HTR-8/SVneo (cell line): ENCODE measurements around the gene AP2B1.
A peak's percentile ranks its signal among the peaks of the same experiment; 100 is the strongest.
"Not testable (repeated sequence)": the region's sequence is repeated elsewhere in the genome, so short reads cannot be mapped to it uniquely, and the experiment has no call there.

Experiments used
- DNase-seq: peaks from one replicate; pipeline ENCODE4 v3.0.0; 2011; ENCODE audit warnings: low spot score, mixed read lengths; ENCODE audit not compliant: insufficient read length
- FAIRE-seq: peaks from 2 replicates; lab custom pipeline; 2011; peaks lifted over from hg19 to GRCh38; lab: Jason Lieb, UNC

AP2B1 gene

DNA sequence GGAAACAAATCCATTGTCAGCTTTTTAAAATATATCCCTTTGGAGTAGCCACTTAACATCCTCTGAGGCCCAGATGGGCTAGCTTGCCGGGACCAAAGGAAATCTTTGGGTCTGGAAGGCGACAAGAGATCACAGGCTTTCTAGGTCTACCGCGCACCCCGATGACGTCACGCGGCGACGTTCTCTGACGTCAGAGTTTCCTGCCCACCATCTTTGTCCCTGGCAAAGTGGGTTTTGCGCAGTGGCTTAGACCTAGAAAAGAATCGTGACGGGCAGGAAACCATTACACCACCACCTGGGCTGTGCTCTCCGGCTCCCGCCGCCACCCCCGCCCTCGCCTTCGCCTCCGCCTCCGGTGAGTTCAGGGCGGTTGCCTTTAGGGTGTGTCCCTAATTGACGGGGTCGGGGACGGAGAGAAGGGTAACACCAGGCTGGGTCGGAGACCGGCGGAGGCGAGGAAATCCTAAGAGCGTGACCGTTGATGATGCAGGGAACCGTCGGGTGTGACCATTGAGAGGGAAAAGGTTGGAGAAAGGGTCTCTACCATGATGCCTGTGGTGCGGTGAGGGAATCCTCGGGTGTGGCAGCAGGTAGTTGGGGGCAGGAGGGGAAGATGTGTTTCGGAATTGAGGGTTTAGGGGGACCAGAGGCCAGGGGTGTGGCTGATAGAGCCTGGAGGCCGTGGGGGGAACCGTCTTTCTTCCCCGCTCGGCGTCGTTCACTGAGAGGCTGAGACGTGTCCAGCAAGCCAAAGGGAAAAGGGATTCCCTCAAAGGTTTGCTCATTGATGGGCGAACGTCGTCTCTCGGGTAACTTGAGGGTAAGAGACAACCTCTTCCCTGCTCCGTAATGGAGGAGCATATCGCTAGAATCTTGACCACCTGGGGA is at the start of gene AP2B1:
TSS of gene AP2B1 (plus strand) at position 249 of the 888 bp plus-strand sequence. CDS start 6,709 bp downstream, outside the sequence.
- FAIRE-seq (peak; percentile 92), DNase-seq (peak; percentile 92)

DNA sequence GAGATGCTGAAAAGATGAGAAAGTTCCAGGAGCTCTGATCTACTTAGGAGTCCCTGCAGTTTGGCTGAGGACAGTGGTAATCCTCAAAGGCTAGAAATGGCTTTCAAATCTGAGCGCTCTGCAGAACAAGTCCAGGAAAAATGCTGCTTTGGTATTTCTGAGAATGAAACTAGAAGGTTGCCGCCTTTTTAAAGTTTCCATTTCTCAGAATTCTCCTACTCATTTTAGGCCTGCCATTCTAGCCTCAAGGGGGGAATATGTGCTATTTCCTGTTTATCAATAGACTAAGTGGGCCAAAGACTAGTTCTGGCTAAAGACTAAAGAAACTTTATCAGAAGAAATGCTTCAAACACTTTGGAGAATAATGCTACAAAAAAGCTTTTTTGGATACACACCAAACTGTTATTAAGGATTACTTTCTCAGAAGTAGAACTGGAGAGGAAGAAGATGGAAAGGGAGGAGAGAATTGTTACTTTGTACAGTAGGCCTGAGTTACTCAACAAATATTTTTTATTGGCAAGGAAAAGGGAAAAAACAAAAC is 49.5 kb upstream of the AP2B1 start, which contains the start of gene SLFN12L:
TSS of gene SLFN12L (minus strand) at position 78 of the 541 bp plus-strand sequence. CDS start 15,314 bp downstream, outside the sequence.
- FAIRE-seq (no peak), DNase-seq (no peak)

DNA sequence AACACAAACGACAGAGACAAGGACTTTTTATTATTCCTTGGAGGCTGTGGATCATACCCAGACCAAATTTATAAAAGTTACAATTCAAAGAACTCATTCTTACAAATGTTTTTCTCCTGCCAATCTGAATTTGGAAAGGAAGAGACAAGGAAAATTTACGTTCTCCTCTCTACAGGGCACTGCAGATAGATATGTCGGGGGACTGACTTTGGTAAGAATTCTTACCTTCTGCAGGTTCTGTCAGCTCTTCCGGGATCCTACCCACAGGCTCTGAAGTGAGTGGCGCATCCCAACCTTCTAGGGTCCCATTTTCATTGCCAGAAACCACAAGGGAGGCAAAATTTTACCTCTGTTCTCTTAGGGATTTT is 47.5 kb upstream of the AP2B1 start:
- FAIRE-seq (no peak), DNase-seq (no peak)

DNA sequence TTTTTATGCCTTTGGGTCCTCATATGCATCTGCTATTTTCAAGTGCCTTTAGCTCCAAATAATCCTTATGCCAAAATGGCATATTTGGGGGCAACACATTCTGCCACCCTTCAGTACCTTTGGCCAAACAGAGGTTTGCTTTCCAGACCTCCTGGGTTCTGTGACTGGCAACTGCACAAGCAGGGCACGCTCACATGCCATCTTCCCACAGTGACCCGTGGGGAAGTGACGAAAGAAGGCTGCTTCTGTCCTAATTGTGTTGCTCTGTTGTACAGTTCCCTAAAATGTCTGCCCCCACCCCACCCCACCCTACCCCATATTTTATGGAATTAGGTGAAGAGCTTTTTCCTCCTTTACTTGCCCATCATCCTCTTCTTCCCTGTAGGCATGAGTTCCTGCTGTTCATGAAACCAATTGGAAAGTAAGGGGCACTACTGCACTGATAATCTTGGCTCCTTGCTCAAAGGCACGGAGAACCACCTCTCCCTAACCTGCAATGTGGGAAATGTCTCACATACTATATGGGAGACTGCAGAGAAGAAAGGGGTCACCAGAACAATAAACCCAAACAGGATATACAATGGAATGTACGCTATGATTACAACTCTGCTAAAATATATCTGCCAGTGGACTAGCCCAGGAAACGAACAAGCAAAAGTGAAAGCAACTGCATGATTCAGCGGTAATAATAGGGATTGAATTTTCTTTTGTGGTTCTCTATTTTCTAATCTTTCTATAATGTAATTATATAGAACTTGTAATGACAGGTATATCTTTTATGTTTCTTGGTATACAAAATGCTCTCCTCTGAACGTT is 46.3 kb upstream of the AP2B1 start:
- DNase-seq (peak; percentile 43), FAIRE-seq (no peak)

DNA sequence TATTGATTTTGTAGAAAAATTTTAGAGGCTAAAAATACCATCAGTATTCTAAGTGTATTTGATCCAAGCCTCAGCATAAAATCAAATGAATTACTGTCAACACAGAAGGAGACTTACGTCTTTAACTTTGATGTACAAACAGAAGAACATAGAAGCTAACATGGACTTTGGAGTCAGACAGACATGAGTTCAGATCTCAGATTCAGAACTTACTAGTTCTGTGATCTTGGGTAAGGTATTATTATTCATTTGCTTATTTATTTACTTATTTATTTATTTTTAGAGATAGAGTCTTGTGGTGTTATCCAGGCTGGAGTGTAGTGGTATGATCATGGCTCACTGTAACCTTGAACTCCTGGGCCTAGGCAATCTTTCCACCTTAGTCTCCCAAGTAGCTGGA is 45.7 kb upstream of the AP2B1 start:
- DNase-seq (no peak), FAIRE-seq (no peak)

DNA sequence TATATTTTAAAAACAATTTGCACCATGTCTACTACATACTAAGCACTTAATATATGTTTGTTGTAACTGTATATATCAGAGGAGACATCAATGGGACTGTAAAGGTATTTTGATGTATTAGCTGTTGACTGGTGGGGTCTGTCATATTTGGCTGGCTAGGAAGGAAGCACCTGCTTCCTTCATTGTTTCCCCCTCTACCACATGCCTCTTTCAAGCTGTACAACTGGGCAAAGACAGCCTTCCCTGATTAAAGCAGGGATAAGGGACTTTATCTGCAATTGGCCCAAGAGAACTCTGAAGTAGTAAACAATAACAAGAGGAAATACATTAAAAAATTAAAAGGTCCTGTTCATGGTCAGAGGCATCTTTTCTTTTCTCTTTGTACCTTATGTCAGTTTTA is 44.1 kb upstream of the AP2B1 start:
- FAIRE-seq = no peak
- DNase-seq = no peak

DNA sequence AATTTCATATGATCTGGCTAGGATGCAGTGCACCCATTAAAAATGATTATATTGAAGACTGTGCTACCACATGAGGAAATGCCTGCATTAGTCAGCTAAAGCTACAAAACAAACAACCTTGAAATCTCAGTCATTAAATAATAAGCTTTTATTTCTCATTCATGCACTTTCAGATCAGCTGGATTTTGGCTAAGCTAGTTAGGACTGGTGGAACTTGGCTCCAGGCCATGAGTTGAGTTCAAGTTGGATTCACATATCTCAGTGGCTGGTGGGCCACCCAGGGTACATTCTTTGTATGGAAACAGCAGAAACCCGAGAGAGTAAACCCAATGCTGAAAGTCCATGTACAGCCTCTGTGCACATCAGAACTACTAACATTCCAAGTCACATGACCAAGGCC is 43.3 kb upstream of the AP2B1 start:
- no peak for DNase-seq
- no peak for FAIRE-seq

DNA sequence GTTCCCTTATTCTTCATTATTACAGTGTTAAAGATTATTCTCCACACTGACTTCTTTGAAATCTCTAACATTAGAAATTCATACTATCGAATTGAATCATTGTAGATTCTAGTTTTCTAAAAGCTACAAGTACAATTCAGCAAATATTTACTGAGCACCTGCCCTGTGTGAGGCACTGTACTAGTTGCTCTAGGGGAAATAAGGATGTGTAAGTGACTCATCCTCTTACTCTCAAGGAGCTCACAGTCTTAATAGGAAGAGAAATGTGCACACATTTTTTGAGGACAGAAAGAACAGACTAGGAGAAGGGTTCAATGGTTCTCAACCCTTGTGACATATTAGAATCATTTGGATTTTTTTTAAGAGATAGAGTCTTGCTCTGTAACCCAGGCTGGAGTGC is 42.0 kb upstream of the AP2B1 start:
- no peak for DNase-seq
- FAIRE-seq = no peak

DNA sequence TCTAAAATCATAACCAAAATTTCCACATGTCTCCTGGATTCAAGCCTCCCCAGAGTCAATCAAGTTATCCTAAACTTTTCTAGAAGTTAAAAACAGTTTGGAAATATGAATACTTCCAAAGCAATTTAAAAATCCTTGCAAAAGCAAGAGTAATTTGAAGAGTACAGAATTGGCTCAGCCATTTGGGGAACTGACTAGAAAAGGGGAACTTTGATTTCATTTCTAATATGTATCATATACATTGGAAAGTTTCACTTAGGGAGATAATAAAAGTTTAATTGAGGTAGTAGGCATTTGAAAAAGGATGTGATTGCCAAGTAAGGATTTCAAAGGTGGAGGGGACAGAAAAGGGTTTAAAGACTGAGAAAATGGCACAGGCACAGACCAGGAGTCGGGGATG is 40.6 kb upstream of the AP2B1 start:
- FAIRE-seq (no peak), DNase-seq (no peak)

DNA sequence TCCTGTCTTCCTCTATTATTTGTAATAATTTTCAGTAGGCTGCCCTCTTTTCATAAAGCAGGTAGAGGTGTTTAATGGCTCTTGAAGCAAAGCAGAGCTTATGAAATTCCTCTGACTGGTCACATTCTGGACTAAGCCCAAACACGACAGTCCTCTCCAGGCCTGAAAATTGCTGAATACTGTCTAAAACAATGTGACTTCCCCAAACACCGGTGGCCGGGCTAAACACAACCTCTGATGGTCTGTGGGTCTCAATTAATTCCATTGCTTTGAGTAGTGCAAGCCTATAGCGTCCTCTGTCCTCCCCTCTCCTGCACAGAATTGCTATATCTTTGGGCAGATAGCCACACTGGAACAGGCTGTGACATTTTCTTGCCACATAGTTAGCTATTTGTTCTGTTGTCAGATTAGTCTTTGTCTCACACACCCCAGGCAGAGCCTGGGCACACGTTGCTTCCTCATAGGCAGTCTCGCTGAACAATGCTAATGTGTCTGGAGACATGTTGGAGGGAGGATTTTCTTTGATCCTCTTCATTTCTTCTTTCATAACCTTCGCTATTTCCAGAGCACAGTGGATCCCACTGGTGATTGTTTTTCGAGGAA is 38.8 kb upstream of the AP2B1 start:
- DNase-seq = no peak
- peak; percentile 42 for FAIRE-seq

DNA sequence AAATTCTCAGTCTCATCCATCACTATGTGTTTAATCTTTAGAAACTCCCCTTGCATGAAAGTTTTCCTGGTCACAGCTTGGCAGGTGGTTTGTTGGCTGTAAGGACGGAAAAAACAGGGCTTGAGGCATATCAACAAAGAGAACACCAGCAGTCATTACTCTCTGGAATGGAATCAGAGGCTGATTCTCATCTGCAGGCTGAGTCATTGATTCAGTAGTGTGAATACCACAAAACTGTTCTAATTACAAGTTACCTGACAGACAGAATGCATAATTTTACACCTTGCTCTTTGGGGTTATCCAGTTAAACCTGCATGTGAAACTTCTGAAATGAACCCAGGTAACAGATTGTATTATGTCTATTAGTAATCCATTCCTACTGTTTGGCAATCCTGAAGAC is 38.1 kb upstream of the AP2B1 start:
- FAIRE-seq (no peak), DNase-seq (no peak)

DNA sequence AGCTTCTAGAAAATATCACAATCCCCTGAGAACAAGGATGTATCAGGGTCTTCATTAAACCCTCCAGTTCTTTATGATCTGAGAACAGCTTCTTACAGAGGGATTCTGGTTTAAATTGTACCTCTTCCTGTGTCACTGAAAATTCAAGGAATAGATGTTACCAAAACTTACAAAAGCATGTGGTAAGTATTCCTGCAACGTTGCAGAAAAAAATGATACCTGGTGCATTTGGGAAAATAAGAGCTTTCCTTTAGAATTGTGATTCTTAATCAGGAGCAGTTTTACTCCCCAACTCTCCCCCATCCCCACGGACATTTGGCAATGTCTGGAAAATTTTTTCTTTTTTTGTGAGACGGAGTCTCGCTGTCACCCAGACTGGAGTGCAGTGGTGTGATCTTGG is 33.8 kb upstream of the AP2B1 start:
- DNase-seq = no peak
- FAIRE-seq = no peak

DNA sequence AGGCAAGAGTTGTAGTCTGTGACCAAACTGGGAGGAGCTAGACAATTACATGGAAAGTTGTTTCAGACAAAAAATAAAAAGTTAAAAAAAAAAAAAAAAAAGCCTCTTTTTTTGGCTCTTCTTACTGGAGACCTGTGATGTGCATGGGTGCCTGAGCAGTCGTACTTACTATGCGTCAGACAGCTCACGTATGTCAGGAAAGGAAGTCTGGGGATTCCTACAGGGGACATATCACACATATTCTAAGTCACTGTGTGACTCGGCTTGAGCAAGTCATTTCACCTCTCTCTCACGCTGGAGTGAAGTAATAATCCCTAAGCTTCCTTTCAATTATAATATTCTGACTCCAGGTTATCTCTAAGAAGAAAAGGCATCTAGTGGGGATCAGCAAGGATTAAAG is 32.5 kb upstream of the AP2B1 start:
- no peak for FAIRE-seq
- DNase-seq = no peak

DNA sequence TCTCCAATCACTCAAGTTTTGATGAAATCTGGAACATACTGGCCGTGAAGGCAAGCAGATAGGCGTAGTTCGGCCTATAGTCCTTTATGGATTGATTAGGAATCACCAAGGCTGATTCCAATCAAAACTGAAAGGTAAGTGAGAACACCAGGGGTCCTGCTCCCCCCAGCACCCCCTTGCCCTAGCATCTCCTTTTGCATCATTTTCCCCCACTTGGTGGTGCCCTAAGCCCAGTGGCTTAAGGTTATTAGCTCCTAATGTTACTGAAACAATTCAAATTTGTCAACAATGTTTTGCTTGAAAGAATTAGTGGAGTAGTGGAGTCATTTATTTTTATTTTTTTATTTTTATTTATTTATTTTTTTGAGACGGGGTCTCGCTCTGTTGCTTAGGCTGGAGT is 31.4 kb upstream of the AP2B1 start:
- DNase-seq = no peak
- FAIRE-seq = no peak

DNA sequence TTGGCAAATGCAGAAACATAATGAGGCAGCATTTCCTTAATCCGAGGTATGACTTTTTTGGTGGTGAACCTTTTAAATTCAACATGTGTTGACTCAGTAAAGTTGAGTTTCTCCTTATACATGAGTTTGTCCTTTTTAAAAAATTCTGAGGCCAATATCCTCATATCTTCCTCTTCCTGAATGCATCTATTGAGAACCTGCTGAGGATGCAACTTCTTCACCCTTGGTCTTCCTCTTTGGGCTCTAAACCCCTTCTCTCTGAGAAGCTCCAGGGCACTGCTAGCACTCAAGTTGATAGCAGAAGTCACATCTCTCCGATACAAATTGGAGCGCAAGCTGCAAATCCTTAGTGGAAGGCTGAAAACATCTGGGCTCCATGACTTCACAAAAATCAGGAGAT is 29.8 kb upstream of the AP2B1 start:
- no peak for DNase-seq
- FAIRE-seq = no peak

DNA sequence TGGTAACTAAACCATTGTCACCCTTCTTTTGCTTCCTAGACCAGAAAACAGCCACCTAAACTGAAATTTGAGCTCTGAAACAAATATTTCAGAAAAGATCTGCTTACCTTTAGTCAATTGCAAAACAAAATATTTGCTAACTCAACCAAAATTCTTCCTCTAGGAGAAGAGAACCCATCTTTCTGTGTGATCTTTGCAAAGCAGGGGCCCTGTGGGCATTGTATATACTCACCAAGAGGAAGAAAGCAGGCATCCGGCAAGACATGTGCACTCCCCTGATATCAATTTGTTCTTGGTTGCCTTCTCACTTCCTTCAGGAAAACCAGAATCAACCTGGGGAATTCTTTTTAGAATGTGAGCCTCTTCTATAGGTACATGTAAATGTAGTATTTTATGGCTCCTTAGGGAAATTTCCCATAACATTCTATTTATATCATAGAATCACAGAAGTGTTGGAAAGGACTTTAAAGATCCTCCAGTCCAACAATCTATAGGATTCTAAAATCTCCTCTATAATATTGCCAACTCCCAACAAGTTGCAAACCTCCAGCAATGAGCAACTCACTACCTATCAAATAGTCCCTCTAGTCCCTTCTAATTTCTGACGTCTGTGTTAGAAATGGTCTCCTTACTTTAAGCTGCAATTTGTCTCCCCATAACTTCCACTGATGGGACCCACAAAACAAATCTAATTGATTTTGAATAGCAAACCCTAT is 27.5 kb upstream of the AP2B1 start:
- no peak for DNase-seq
- FAIRE-seq = no peak

DNA sequence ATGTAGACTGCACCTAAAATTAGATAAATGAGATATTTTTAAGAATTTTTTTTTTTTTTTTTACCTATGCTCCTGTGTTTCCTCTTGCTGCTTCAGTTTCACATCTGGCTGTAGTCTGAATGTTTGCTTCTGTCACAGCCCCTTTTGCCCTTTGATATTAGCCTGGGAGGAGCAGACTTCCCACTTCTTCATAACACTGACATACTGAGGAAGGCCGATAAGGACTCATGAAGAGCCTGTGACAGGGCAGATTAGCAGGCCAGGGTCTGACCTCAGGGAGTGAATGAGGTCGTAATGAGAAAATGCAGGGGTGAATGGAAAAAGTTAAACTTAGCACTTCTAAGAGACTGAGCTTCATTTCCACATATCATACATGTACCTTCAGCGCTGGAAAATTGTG is 26.4 kb upstream of the AP2B1 start, which contains the start of gene SLFN14:
TSS of gene SLFN14 (minus strand) at position 117 of the 400 bp plus-strand sequence. CDS start 2,757 bp downstream, outside the sequence.
- FAIRE-seq = no peak
- no peak for DNase-seq

DNA sequence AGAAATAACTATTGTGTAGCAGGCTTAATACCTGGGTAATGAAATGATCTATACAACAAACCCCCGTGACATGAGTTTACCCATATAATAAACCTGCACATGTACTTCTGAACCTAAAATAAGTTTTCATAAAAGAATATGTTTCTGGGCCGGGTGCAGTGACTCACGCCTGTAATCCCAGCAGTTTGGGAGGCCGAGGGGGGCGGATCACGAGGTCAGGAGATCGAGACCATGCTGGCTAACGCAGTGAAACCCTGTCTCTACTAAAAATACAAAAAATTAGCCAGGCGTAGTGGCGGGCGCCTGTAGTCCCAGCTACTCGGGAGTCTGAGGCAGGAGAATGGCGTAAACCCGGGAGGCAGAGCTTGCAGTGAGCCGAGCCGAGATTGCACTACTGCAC is 23.9 kb upstream of the AP2B1 start:
- FAIRE-seq = not testable (repeated sequence)

DNA sequence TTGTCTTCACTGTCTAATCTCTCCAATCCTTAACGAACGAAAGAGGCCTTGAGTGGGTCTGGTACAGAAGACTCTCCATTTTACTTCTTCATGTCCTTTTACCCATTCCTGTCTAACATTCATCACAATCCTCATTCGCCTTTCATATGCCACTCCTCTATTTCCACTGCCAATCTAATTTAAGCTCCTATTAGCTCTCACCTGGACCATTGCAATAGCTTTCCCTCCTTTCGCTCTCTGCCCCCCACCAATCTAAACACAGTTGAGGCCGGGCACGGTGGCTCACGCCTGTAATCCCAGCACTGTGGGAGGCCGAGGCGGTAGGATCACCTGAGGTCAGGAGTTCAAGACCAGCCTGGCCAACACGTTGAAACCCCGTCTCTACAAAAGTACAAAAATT is 20.2 kb upstream of the AP2B1 start:
- DNase-seq (no peak), FAIRE-seq (no peak)

More for the DNA sequence above, 23.9 kb upstream of the AP2B1 start:
- not testable (repeated sequence) for DNase-seq

DNA sequence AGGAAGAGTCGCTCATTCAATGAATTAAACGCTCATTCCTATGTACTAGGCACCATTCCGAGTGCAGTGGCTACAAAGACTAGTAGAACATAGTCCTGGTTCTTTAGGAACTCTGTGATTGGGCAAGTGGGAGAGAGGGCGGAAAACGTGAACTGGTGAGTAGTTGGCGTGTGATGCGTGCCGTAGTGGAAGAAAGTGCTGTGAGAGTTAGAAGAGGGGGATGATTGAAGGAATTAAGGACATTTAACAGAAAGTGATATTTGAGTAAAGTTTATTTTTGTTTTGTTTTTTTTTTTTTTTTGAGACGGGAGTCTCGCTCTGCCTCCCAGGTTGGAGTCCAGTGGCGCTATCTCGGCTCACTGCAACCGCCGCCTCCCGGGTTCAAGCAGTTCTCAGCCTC is 18.6 kb upstream of the AP2B1 start:
- no peak for FAIRE-seq
- DNase-seq = no peak
